ENCODE measurements around the gene DDHD1.

DDHD1 gene

GRCh38 chr14:53146739-53147138, 6.4 kb downstream of the DDHD1 start:
- Histone ChIP-seq H3K9me3 (ENCODE audit: insufficient read depth, low read depth, low read length) (no peaks in the 10 kb centered on the region), H3K4me3 (ENCODE audit: low read length, poor library complexity, severe bottlenecking) (peak overlapping the region; percentile 96), H3K4me2 (ENCODE audit: low read depth, low read length, poor library complexity, severe bottlenecking) (peak overlapping the region; percentile 83), H3K9me2 (replicated peaks; ENCODE audit: low read depth, low read length) (no peaks in the 10 kb centered on the region), H3K79me2 (ENCODE audit: insufficient read depth, low read length) (peaks cover 100% of the 10 kb centered on the region), H3K27me3 (ENCODE audit: insufficient read depth, low read length, poor library complexity, severe bottlenecking) (no peaks in the 10 kb centered on the region), H3F3A (ENCODE audit: low read depth) (no peaks in the 10 kb centered on the region), H3K4me1 (ENCODE audit: insufficient read depth, low read length, poor library complexity, severe bottlenecking) (peaks cover 46% of the 10 kb centered on the region), H4K20me1 (ENCODE audit: insufficient read depth, low read length, poor library complexity, severe bottlenecking) (peaks cover 50% of the 10 kb centered on the region), H3K9ac (ENCODE audit: low read depth, low read length, poor library complexity, severe bottlenecking) (no peak overlapping the region), H2AFZ (ENCODE audit: low read length) (no peak overlapping the region), H3K36me3 (ENCODE audit: insufficient read depth, low read length) (no peaks in the 10 kb centered on the region)
- no peak for TF ChIP-seq CTCF (conservative IDR thresholded peaks at IDR 0.05; ENCODE audit: low read length)
- TF ChIP-seq EZH2phosphoT487 (IDR thresholded peaks at IDR 0.05; ENCODE audit: borderline replicate concordance) = no peak

- TF ChIP-seq CTCF (conservative IDR thresholded peaks at IDR 0.05; ENCODE audit: low read length) (no peak), EZH2phosphoT487 (IDR thresholded peaks at IDR 0.05; ENCODE audit: borderline replicate concordance) (no peak)
- Histone ChIP-seq H3F3A (ENCODE audit: low read depth) (no peaks in the 10 kb centered on the region), H3K9me2 (replicated peaks; ENCODE audit: low read depth, low read length) (no peaks in the 10 kb centered on the region), H3K9me3 (ENCODE audit: insufficient read depth, low read depth, low read length) (peaks cover 18% of the 10 kb centered on the region; the same call in 1 of the 2 replicates), H2AFZ (ENCODE audit: low read length) (no peak overlapping the region), H3K4me2 (ENCODE audit: low read depth, low read length, poor library complexity, severe bottlenecking) (no peak overlapping the region), H3K27me3 (ENCODE audit: insufficient read depth, low read length, poor library complexity, severe bottlenecking) (no peaks in the 10 kb centered on the region), H3K4me3 (ENCODE audit: low read length, poor library complexity, severe bottlenecking) (no peak overlapping the region), H3K4me1 (ENCODE audit: insufficient read depth, low read length, poor library complexity, severe bottlenecking) (peaks cover 23% of the 10 kb centered on the region), H3K9ac (ENCODE audit: low read depth, low read length, poor library complexity, severe bottlenecking) (no peak overlapping the region), H3K36me3 (ENCODE audit: insufficient read depth, low read length) (0 out of 2 replicates have a peak, but pooled peaks cover 3% of the 10 kb centered on the region), H4K20me1 (ENCODE audit: insufficient read depth, low read length, poor library complexity, severe bottlenecking) (peaks cover 25% of the 10 kb centered on the region), H3K79me2 (ENCODE audit: insufficient read depth, low read length) (peaks cover 100% of the 10 kb centered on the region)
Observed at GRCh38 chr14:53144244-53144643, 8.9 kb downstream of the DDHD1 start.

- no peak for TF ChIP-seq CTCF (conservative IDR thresholded peaks at IDR 0.05; ENCODE audit: low read length)
- no peak for TF ChIP-seq EZH2phosphoT487 (IDR thresholded peaks at IDR 0.05; ENCODE audit: borderline replicate concordance)
- Histone ChIP-seq H3K27me3 (ENCODE audit: insufficient read depth, low read length, poor library complexity, severe bottlenecking) (no peaks in the 10 kb centered on the region), H3K36me3 (ENCODE audit: insufficient read depth, low read length) (peaks cover 8% of the 10 kb centered on the region; the same call in 1 of the 2 replicates), H3K9me3 (ENCODE audit: insufficient read depth, low read depth, low read length) (peaks cover 18% of the 10 kb centered on the region; the same call in 1 of the 2 replicates), H3K79me2 (ENCODE audit: insufficient read depth, low read length) (peaks cover 98% of the 10 kb centered on the region), H3K9me2 (replicated peaks; ENCODE audit: low read depth, low read length) (no peaks in the 10 kb centered on the region), H3K4me3 (ENCODE audit: low read length, poor library complexity, severe bottlenecking) (no peak overlapping the region), H3K4me2 (ENCODE audit: low read depth, low read length, poor library complexity, severe bottlenecking) (no peak overlapping the region), H3K4me1 (ENCODE audit: insufficient read depth, low read length, poor library complexity, severe bottlenecking) (no peaks in the 10 kb centered on the region), H3F3A (ENCODE audit: low read depth) (no peaks in the 10 kb centered on the region), H2AFZ (ENCODE audit: low read length) (no peak overlapping the region), H3K9ac (ENCODE audit: low read depth, low read length, poor library complexity, severe bottlenecking) (no peak overlapping the region), H4K20me1 (ENCODE audit: insufficient read depth, low read length, poor library complexity, severe bottlenecking) (no peaks in the 10 kb centered on the region)
Observed at GRCh38 chr14:53140585-53140984, 12.5 kb downstream of the DDHD1 start.
